Mammary epithelial cell (primary cell): ENCODE measurements around the gene HNMT.

Experiments used
- EZH2 ChIP-seq: IDR thresholded peaks from 2 replicates; pipeline ENCODE4 v1.6.1; 2012; ENCODE audit warnings: low read length, inconsistent platforms, borderline replicate concordance
- TF ChIP-seq, protein P1 (sequence below), 2 donors: IDR thresholded peaks in 1 of 2; conservative IDR thresholded peaks in 1 of 2; 2 replicates each; pipeline ENCODE4 v1.5.1; 2011 to 2012; ENCODE audit warnings: inconsistent platforms in 2 of 2, low read length in 2 of 2, mild to moderate bottlenecking in 2 of 2, control low read depth in 1 of 2, low read depth in 1 of 2; ENCODE audit not compliant: insufficient read depth in 1 of 2; ENCODE audit errors: extremely low read depth in 1 of 2

DNA sequence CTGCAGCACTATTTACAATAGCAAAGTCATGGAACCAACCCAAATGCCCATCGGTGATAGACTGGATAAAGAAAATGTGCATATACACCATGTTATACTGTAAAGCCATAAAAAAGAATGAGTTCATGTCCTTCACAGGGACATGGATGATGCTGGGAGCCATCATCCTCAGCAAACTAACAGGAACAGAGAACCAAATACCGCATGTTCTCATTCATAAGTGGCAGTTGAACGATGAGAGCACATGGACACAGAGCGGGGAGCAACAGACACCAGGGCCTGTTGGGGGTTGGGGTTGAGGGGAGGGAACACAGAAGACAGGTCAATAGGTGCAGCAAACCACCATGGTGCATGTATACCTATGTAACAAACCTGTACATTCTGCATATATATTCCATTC lies 33.5 kb downstream of the HNMT start:
- TF ChIP-seq, protein P1, sequence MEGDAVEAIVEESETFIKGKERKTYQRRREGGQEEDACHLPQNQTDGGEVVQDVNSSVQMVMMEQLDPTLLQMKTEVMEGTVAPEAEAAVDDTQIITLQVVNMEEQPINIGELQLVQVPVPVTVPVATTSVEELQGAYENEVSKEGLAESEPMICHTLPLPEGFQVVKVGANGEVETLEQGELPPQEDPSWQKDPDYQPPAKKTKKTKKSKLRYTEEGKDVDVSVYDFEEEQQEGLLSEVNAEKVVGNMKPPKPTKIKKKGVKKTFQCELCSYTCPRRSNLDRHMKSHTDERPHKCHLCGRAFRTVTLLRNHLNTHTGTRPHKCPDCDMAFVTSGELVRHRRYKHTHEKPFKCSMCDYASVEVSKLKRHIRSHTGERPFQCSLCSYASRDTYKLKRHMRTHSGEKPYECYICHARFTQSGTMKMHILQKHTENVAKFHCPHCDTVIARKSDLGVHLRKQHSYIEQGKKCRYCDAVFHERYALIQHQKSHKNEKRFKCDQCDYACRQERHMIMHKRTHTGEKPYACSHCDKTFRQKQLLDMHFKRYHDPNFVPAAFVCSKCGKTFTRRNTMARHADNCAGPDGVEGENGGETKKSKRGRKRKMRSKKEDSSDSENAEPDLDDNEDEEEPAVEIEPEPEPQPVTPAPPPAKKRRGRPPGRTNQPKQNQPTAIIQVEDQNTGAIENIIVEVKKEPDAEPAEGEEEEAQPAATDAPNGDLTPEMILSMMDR (conservative IDR thresholded peaks at IDR 0.05 in 1 of 2, IDR thresholded peaks at IDR 0.05 in 1 of 2; ENCODE audit: extremely low read depth in 1 of 2, insufficient read depth in 1 of 2, low read depth in 1 of 2, low read length in 2 of 2): no peak
- no peak for TF ChIP-seq EZH2
